Measurements from ENCODE around the gene NPDC1. TPM values are rescaled to one million over a fixed set of nuclear protein-coding genes. Genes with fewer than 3 reads are reported as not detected.

Gene NPDC1
- total RNA-seq, 1 donor from 2014 or later, result 68.0 TPM

GRCh38 chr9:136994180-136994887 is 51.6 kb downstream of the NPDC1 start:
- H3K4me3 Mint-ChIP-seq, result peak overlapping the region; percentile 86
- peaks cover 4% of the 10 kb centered on the region for H3K27me3 Mint-ChIP-seq
- no peaks in the 10 kb centered on the region for H3K36me3 Mint-ChIP-seq
- H3K27ac Mint-ChIP-seq, result peak overlapping the region; percentile 67
- no peak for TF ChIP-seq CTCF (conservative IDR thresholded peaks at IDR 0.05)
- peaks cover 6% of the 10 kb centered on the region for H3K4me1 Mint-ChIP-seq (ENCODE audit: unreplicated experiment)
- DNase-seq (ENCODE audit: extremely low spot score, unreplicated experiment), result no peak
- no peaks in the 10 kb centered on the region for H3K9me3 Mint-ChIP-seq

GRCh38 chr9:136992819-136993369 is 53.1 kb downstream of the NPDC1 start:
- Mint-ChIP-seq H3K36me3 (no peaks in the 10 kb centered on the region), H3K27me3 (peaks cover 5% of the 10 kb centered on the region), H3K9me3 (no peaks in the 10 kb centered on the region), H3K27ac (peak overlapping the region; percentile 74), H3K4me3 (peak overlapping the region; percentile 86), H3K4me1 (ENCODE audit: unreplicated experiment) (peaks cover 7% of the 10 kb centered on the region)
- no peak for DNase-seq (ENCODE audit: extremely low spot score, unreplicated experiment)
- TF ChIP-seq CTCF (conservative IDR thresholded peaks at IDR 0.05), result no peak

GRCh38 chr9:136991993-136992818 is 53.8 kb downstream of the NPDC1 start, which contains the start of gene PAXX:
TSS of gene PAXX (plus strand) at chr9:136992422. CDS start at chr9:136992444, 22 bp downstream.
- Mint-ChIP-seq H3K9me3 (no peaks in the 10 kb centered on the region), H3K4me3 (peak within 1 kb of the TSS; percentile 86), H3K4me1 (ENCODE audit: unreplicated experiment) (peaks cover 7% of the 10 kb centered on the region), H3K27me3 (peaks cover 3% of the 10 kb centered on the region), H3K27ac (peak within 1 kb of the TSS; percentile 74), H3K36me3 (no peaks in the 10 kb centered on the region)
- no peak for TF ChIP-seq CTCF (conservative IDR thresholded peaks at IDR 0.05)
- DNase-seq (ENCODE audit: extremely low spot score, unreplicated experiment), result peak; percentile 93

- DNase-seq (ENCODE audit: extremely low spot score, unreplicated experiment), result no peak
- no peaks in the 10 kb centered on the region for H3K9me3 Mint-ChIP-seq
- H3K36me3 Mint-ChIP-seq, result no peaks in the 10 kb centered on the region
- no peak for TF ChIP-seq CTCF (conservative IDR thresholded peaks at IDR 0.05)
- peak overlapping the region; percentile 82 for H3K4me3 Mint-ChIP-seq
- H3K27ac Mint-ChIP-seq, result peak overlapping the region; percentile 67
- peaks cover 6% of the 10 kb centered on the region for H3K27me3 Mint-ChIP-seq
- peaks cover 7% of the 10 kb centered on the region for H3K4me1 Mint-ChIP-seq (ENCODE audit: unreplicated experiment)
These were observed 55.6 kb downstream of the NPDC1 start for GRCh38 chr9:136990242-136990911.

Other genes with a start within 250 kb of the NPDC1 start
- 2.9 and 6.1 TPM in 2 replicates for gene CCDC183, start 249.8 kb downstream of the NPDC1 start, total RNA-seq (ENCODE audit: low replicate concordance)
- 94.2 and 112 TPM in 2 replicates for gene RABL6, start 238.2 kb downstream of the NPDC1 start, total RNA-seq (ENCODE audit: low replicate concordance)
- gene AJM1, start 203.7 kb downstream of the NPDC1 start, total RNA-seq (ENCODE audit: low replicate concordance), result 3.2 and 3.6 TPM in 2 replicates
- 176 and 199 TPM in 2 replicates for gene PHPT1, start 196.8 kb downstream of the NPDC1 start, total RNA-seq (ENCODE audit: low replicate concordance)
- 18.4 and 29.1 TPM in 2 replicates for gene MAMDC4, start 193.8 kb downstream of the NPDC1 start, total RNA-seq (ENCODE audit: low replicate concordance)
- 324 and 342 TPM in 2 replicates for gene EDF1, start 179.9 kb downstream of the NPDC1 start, total RNA-seq (ENCODE audit: low replicate concordance)
- gene TRAF2, start 159.7 kb downstream of the NPDC1 start, total RNA-seq (ENCODE audit: low replicate concordance), result 19.4 and 22.3 TPM in 2 replicates
- gene FBXW5, start 101.4 kb downstream of the NPDC1 start, total RNA-seq (ENCODE audit: low replicate concordance), result 82.8 and 110 TPM in 2 replicates
- 2.8 and 4.1 TPM in 2 replicates for gene C8G, start 100.9 kb downstream of the NPDC1 start, total RNA-seq (ENCODE audit: low replicate concordance)
- gene LCN12, start 93.9 kb downstream of the NPDC1 start, total RNA-seq (ENCODE audit: low replicate concordance), result 7.9 and 8.3 TPM in 2 replicates
- gene PTGDS, start 68.7 kb downstream of the NPDC1 start, total RNA-seq (ENCODE audit: low replicate concordance), result 1.4 and 1.7 TPM in 2 replicates
- not detected in 2 replicates for gene LCNL1, start 63.2 kb downstream of the NPDC1 start, total RNA-seq (ENCODE audit: low replicate concordance)
- 63.4 and 100 TPM in 2 replicates for gene PAXX, start 53.8 kb downstream of the NPDC1 start, total RNA-seq (ENCODE audit: low replicate concordance)
- gene CLIC3, start 49.6 kb downstream of the NPDC1 start, total RNA-seq (ENCODE audit: low replicate concordance), result 38.6 and 63.3 TPM in 2 replicates
- 44.7 and 47.7 TPM in 2 replicates for gene ABCA2, start 17.9 kb downstream of the NPDC1 start, total RNA-seq (ENCODE audit: low replicate concordance)
- not detected in 2 replicates for gene FUT7, start 14.1 kb downstream of the NPDC1 start, total RNA-seq (ENCODE audit: low replicate concordance)
- gene ENTPD2, start 7.9 kb upstream of the NPDC1 start, total RNA-seq (ENCODE audit: low replicate concordance), result 3.3 and 6.4 TPM in 2 replicates
- 19.1 and 21.9 TPM in 2 replicates for gene SAPCD2, start 24.4 kb upstream of the NPDC1 start, total RNA-seq (ENCODE audit: low replicate concordance)
- 3.4 and 5.4 TPM in 2 replicates for gene UAP1L1, start 31.3 kb upstream of the NPDC1 start, total RNA-seq (ENCODE audit: low replicate concordance)
- gene MAN1B1, start 40.8 kb upstream of the NPDC1 start, total RNA-seq (ENCODE audit: low replicate concordance), result 50.3 and 58.9 TPM in 2 replicates
- gene DPP7, start 68.6 kb upstream of the NPDC1 start, total RNA-seq (ENCODE audit: low replicate concordance), result 86.5 and 86.7 TPM in 2 replicates
- gene GRIN1, start 93.0 kb upstream of the NPDC1 start, total RNA-seq (ENCODE audit: low replicate concordance), result 0.29 and 0.94 TPM in 2 replicates
- 0.77 and 1.4 TPM in 2 replicates for gene LRRC26, start 123.9 kb upstream of the NPDC1 start, total RNA-seq (ENCODE audit: low replicate concordance)
- gene TMEM210, start 125.9 kb upstream of the NPDC1 start, total RNA-seq (ENCODE audit: low replicate concordance), result not detected in 2 replicates
- 63.5 and 65.0 TPM in 2 replicates for gene ANAPC2, start 142.4 kb upstream of the NPDC1 start, total RNA-seq (ENCODE audit: low replicate concordance)
- gene SSNA1, start 142.5 kb upstream of the NPDC1 start, total RNA-seq (ENCODE audit: low replicate concordance), result 64.9 and 74.8 TPM in 2 replicates
- 24.1 and 28.4 TPM in 2 replicates for gene TPRN, start 154.6 kb upstream of the NPDC1 start, total RNA-seq (ENCODE audit: low replicate concordance)
- gene TMEM203, start 159.5 kb upstream of the NPDC1 start, total RNA-seq (ENCODE audit: low replicate concordance), result 42.3 and 46.3 TPM in 2 replicates
- gene NDOR1, start 159.5 kb upstream of the NPDC1 start, total RNA-seq (ENCODE audit: low replicate concordance), result 18.9 and 28.0 TPM in 2 replicates
- gene RNF208, start 176.1 kb upstream of the NPDC1 start, total RNA-seq (ENCODE audit: low replicate concordance), result 12.1 and 15.7 TPM in 2 replicates
- gene CYSRT1, start 179.0 kb upstream of the NPDC1 start, total RNA-seq (ENCODE audit: low replicate concordance), result 0.86 and 1.5 TPM in 2 replicates
- 0.36 and 0.48 TPM in 2 replicates for gene RNF224, start 181.3 kb upstream of the NPDC1 start, total RNA-seq (ENCODE audit: low replicate concordance)
- 0.41 and 0.81 TPM in 2 replicates for gene SLC34A3, start 184.7 kb upstream of the NPDC1 start, total RNA-seq (ENCODE audit: low replicate concordance)
- 326 and 349 TPM in 2 replicates for gene TUBB4B, start 195.1 kb upstream of the NPDC1 start, total RNA-seq (ENCODE audit: low replicate concordance)
- 0.31 TPM in 1 of 2 replicates, not detected in the other for gene STPG3, start 205.1 kb upstream of the NPDC1 start, total RNA-seq (ENCODE audit: low replicate concordance)
- 52.4 and 61.9 TPM in 2 replicates for gene NELFB, start 209.2 kb upstream of the NPDC1 start, total RNA-seq (ENCODE audit: low replicate concordance)
- 2.7 and 4.5 TPM in 2 replicates for gene TOR4A, start 231.5 kb upstream of the NPDC1 start, total RNA-seq (ENCODE audit: low replicate concordance)

All from type B pancreatic cell (in vitro differentiated cells).